CD4-positive, alpha-beta T cell treated with Interleukin-15 for 4 hours (primary cell): ENCODE results near the gene RUNDC1.

Source experiments
- DNase-seq: peaks from one replicate; pipeline ENCODE4 v3.0.0-alpha.2; 2020; ENCODE audit warnings: low spot score

The RUNDC1 gene

GRCh38 chr17:43018932-43019331, 38.6 kb downstream of the RUNDC1 start:
- DNase-seq = no peak

- no peak for DNase-seq
Measured at GRCh38 chr17:43019418-43019817, 39.1 kb downstream of the RUNDC1 start.

DNA sequence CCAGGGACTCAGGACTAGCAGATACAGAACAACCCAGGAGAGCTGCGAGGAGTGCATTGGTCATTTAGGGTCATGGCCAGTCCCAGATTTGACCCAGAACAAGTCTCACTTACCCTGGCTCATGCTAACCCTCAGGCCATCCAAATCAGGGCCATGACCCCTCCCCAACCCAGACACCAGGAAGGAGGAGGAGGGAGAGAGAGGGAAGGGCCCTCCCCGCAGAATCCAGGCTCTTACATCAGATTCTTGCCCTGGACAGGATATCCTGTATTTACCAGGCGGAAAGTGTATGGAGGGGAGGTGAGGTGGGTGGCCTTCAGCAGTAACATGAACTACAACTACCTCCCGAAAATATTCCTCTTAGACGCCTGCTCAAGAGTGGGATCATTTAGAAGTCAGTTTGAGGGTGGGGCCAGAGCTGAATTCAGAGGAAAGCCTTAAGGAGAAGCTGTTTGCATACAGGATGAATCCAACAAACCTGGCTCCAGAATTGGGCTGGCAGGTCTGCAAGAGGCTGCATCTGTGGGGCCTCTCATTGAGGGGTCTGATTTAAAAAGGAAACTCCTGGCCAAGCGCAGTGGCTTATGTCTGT, 39.8 kb downstream of the RUNDC1 start:
- DNase-seq = no peak

DNA sequence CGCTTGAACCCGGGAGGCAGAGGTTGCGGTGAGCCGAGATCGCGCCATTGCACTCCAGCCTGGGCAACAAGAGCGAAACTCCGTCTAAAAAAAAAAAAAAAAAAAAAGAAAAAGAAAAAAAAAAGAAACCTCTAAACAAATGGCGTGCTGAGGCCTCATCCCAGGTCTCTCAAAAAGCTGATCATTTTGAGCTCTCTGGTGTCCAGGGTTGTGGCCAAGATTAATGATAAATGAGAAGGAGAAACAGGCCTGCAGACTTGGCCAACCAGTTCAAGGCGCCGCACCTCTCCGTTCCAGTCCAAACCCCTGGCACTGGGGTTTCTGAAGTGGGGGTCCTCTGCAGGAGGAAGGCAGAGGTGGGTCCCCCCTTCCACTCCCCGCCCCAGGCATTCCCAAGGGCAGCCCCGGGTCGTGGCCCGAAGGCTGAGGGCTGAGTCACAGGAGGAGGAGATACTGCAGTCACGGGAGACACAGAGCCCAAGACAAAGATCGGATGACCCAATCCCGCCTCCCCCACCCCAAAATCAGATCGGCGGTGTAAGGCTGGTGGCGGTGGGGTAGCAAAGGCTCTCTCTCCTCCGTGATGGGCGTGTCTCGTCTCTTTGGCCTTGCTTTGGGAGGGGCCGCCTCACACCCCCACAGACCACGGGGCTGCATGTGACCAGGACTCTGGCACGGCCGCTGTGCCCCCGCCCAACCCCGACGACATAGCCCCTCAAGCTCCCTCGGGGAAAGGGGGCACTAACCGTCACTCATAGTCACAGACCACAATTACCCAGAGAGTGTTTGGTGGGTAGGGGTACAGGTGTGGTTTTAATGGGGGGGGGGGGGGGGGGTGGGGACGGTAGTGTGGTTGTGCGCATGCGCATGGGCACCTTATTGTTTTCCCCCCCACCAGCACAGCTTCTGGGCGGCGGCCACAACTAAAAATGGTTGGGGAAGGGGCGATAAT, 40.7 kb downstream of the RUNDC1 start:
- DNase-seq = no peak

- DNase-seq = peak; percentile 50
Measured at GRCh38 chr17:43021741-43022512, 41.6 kb downstream of the RUNDC1 start, which contains the start of gene VAT1. Gene VAT1, minus strand, starts transcription at chr17:43022385. Its CDS starts 63 bp downstream, at chr17:43022322.

DNA sequence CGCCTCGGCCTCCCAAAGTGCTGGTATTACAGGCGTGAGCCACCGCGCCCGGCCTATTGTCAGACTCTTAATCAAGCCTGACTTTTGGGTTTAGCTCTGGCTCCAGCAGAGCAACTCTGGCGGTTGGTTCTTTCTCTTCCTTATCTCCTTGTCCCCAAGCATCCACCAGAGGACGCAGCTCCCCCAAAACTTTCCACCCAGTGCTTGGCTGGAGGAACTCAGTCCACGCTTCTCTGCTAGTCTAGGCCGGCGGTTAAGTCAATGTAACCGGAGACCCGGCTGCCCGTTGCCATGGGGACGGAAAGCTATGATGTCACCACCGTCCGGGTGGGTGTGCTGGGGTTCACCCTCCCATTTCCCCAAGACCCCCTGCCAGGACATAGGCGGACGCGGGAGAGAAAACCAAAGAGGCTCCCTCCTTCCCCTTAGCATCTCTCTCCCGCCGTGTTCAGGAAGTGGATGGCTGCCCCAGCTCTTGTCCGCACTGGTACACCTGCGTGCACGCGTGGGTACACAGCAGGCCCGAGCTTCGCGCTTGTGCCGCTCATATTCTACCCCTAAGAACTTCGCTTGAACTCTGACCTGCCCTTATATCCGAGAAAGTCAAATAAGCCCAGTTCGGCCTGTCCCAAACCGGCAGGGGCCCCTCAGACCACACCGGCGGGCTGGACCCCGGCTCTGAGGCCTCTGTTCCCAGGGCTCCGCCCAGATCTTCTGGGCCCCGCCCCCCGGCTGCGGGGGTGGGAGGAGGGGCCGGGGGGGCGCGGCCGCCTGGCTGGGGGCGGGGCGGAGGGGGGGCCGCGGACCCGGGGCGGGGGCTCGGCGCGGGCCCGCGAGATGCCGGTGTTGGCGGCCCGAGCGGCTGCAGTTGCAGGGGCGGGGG, 44.3 kb downstream of the RUNDC1 start, which contains the start of gene RND2:
Gene RND2, plus strand, starts transcription at position 825 of the 883 bp plus-strand sequence. CDS start 117 bp downstream, outside the sequence.
- peak; percentile 82 for DNase-seq

DNA sequence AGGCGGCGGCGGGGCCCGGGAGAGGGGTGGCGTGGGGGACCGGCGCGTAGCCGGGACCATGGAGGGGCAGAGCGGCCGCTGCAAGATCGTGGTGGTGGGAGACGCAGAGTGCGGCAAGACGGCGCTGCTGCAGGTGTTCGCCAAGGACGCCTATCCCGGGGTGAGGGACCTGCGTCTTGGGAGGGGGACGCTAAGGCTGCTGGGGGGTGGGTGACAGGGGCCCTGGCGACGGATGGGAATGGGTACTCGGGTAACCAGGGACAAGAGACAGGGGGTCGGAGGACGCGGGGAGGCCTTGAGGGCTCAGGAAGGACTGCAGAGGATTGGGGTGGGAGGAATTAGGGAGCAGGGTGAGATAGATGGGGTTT, 44.9 kb downstream of the RUNDC1 start:
- no peak for DNase-seq

DNA sequence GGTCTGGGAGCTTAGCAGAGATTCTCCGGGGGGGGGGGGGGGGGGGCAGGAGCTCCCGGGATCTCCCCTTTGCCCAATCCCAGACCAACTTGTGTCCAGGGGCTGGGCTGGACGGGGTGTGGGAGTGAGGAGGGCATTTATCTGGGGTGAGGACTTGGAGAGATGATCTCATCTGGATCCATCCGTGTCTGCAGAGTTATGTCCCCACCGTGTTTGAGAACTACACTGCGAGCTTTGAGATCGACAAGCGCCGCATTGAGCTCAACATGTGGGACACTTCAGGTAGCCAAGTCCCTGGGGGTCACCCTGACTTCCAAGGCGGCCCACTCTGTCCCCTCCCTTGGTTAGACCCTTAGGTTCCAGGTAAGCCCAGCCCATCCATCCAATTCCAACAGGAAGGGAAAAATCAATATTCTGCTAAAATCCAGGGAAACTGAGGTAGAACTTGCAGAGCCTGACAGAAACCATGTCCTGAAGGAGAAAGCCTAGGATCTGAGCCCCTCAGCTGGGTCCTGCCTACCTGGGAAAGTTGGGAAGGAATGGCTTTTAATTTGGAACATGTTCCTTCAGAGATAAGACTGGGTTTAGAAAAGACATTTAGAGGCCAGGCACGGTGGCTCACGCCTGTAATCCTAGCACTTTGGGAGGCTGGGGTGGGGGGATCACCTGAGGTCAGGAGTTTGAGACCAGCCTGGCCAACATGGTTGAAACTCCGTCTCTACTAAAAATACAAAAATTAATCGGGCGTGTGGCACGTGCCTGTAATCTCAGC, 45.6 kb downstream of the RUNDC1 start:
- no peak for DNase-seq

- DNase-seq = no peak
Measured at GRCh38 chr17:43026595-43026994, 46.2 kb downstream of the RUNDC1 start.

- DNase-seq = no peak
Measured at GRCh38 chr17:43027091-43028032, 47.0 kb downstream of the RUNDC1 start.

DNA sequence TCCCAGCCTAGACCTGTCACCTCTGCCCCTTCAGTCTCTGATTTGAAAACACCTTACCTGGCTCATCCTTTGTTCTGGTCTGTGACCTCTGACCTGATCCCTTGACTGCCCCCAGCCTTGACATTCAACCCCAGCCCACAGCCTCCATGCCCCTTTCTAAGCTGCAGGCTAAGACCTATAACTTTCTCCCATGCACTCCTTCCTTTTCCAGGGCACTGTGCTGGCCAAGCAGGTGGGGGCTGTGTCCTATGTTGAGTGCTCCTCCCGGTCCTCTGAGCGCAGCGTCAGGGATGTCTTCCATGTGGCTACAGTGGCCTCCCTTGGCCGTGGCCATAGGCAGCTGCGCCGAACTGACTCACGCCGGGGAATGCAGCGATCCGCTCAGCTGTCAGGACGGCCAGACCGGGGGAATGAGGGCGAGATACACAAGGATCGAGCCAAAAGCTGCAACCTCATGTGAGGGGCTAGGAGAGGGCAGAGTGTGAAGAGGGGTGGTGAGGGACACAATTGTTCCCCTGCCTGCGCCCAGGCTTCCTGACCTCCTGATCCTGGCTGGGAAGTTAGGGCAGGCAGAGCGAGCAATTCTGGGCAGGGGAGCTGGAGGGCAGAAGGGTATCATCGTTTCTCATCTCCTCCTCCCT, 48.0 kb downstream of the RUNDC1 start:
- DNase-seq = no peak

DNA sequence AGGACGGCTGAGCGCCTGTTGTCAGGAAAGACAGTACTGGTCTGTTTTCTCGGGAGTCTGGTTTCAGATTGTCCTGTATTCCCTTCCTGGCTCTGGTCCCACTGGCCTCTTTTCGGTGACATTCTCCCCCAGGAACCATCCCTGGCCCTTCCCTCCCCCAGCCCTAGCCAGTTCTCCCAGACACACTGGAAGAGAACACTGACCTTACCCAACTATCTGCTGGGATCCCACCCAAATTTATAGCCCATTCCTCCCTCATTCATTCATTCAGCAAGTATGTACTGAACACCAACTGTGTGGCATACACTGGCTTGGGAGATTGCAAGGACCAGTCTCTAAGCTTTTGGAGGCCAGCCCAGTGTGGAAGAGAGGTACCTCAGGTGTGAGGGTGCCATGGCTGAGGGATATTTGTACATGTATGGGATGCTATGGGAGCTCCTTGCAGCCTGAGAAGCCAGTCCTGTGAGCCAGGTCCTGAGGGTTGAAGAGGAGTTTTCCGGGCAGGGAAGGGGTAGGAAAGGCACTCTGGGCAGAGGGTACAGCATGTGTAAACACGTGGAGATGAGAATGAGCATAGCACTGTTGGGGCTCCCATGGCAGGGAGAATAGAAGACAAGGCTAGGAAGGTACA, 49.9 kb downstream of the RUNDC1 start:
- no peak for DNase-seq

- DNase-seq = no peak
Measured at GRCh38 chr17:43031666-43032065, 51.3 kb downstream of the RUNDC1 start.

DNA sequence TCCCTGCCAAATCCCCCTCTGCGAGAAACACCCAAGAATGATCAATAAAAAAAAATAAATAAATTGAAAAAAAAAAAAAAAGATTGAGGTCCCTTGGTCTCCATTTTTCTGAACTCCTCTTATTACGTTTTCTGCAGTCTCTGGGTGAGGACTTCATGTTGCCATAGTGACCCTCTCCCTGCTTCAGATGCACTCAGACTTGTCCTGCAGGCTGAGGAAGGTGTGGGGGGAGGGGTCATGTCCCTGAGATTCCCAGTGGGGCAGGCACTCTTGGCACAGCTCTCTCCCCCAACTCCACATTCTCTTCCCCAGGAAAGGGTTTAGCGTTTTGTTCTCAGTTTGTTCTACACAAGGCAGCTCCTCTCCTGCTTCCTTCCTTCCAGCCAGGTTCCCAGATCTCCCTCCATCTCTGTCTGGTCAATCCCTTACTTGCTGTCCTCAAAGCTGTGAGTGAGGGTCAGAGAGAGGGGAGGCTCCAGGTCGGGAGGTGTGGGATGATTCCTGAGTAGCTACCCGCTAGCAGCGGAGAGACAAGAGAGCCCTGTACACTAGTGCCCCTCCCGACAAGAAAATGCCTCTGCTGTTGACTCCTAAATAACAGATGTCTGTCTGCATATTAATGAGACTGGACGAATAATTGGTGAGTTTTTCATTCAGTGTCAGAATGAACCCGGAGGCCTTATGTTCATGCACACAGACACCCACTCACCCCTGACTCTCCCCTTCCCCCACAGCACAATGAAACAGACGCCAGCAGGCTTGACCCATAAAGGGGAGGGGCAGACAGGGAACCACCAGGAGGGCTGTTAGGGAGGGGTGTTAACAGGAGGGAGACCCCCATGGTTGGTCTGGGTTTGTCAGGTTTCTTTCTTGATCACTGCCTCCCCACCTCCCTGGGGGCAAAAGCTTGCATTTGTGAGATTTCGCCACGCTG, 53.9 kb downstream of the RUNDC1 start:
- DNase-seq = no peak

GRCh38 chr17:43034894-43035293, 54.5 kb downstream of the RUNDC1 start:
- no peak for DNase-seq

DNA sequence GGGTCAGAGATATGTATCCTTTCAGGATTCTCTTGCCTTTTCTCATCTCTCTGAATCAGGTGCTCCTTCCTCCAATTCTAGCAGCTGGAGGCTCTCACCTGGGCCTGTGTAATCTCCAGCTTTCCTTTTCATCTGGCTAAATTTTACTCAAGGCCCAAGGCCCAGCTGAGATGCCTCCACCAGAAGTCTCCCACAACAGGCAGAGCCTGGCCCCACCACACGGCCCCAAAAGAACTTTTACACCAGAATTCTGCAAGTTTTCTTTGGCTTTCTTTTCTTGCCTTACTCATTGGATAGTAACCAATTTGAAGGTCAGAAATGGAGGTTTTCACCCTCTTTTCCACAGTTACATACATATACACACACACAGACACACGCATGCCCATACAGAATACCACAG, 59.3 kb downstream of the RUNDC1 start:
- DNase-seq = no peak

- DNase-seq = no peak
Measured at GRCh38 chr17:43040655-43041054, 60.3 kb downstream of the RUNDC1 start.
